Measurements from ENCODE around the gene SCYL3.

The SCYL3 gene

GRCh38 chr1:169809370-169810095 lies 84.2 kb downstream of the SCYL3 start:
- DNase-seq: no peak

- no peak for DNase-seq
Measured at GRCh38 chr1:169804941-169805340, 88.8 kb downstream of the SCYL3 start.

- no peak for DNase-seq
Measured at GRCh38 chr1:169802888-169803287, 90.8 kb downstream of the SCYL3 start.

Data from NCI-H748 treated with DMSO at 0.1 percent for 48 hours (cell line).